WTC11 (cell line): ENCODE data around the gene IVD. TPM values are rescaled to one million over a fixed set of nuclear protein-coding genes. Genes with fewer than 3 reads are reported as not detected.

ENCODE experiments used
- ATAC-seq: fragments of 200-7000 bp; cut with Tn5 transposase; 2 replicates; pipeline ENCODE4 v1.10.0; 2021; ENCODE audit warnings: mild to moderate bottlenecking, moderate library complexity
- CTCF ChIA-PET: fragments of 300-600 bp; sonication (Branson Sonifier 250); formaldehyde crosslinking; loops from one replicate; lab custom pipeline; 2021; ENCODE audit warnings: antibody characterized with exemption; lab: Charles Lee
- POLR2A ChIA-PET: fragments of 350-600 bp; sonication (Branson Sonifier 250); formaldehyde crosslinking; loops from one replicate; lab custom pipeline; 2021; ENCODE audit warnings: antibody characterized with exemption; lab: Charles Lee
- DNase-seq: peaks from one replicate; pipeline ENCODE4 v3.0.0; 2021; ENCODE audit warnings: low spot score
- H3K27ac Mint-ChIP-seq: 2 replicates; pipeline ENCODE4 v1.8.0; 2021; ENCODE audit warnings: mixed read lengths
- H3K27me3 Mint-ChIP-seq: 2 replicates; pipeline ENCODE4 v1.8.0; 2021; ENCODE audit warnings: low read depth, mild to moderate bottlenecking, moderate library complexity, mixed read lengths
- H3K36me3 Mint-ChIP-seq: 2 replicates; pipeline ENCODE4 v1.8.0; 2021; ENCODE audit warnings: mixed read lengths
- H3K4me1 Mint-ChIP-seq: 2 replicates; pipeline ENCODE4 v1.8.0; 2022; ENCODE audit warnings: mixed read lengths
- H3K4me3 Mint-ChIP-seq: 2 replicates; pipeline ENCODE4 v1.8.0; 2021; ENCODE audit warnings: mild to moderate bottlenecking, moderate library complexity, mixed read lengths
- H3K9me3 Mint-ChIP-seq: 2 replicates; pipeline ENCODE4 v1.8.0; 2021; ENCODE audit warnings: mixed read lengths
- AFF4 ChIP-seq: sonication (generic); formaldehyde crosslinking; IDR thresholded peaks from 2 replicates; pipeline ENCODE4 v1.8.1; 2023; ENCODE audit warnings: mild to moderate bottlenecking, missing genetic modification reagents, borderline replicate concordance
- CDX4 ChIP-seq: fragments of 250-450 bp; sonication (Bioruptor Pico); IDR thresholded peaks from 2 replicates; pipeline ENCODE4 v1.9.0; 2021; ENCODE audit warnings: moderate library complexity, mild to moderate bottlenecking, inconsistent platforms, borderline replicate concordance
- E2F4 ChIP-seq: sonication (generic); formaldehyde crosslinking; IDR thresholded peaks from 2 replicates; pipeline ENCODE4 v1.8.1; 2022; ENCODE audit warnings: low read depth, mild to moderate bottlenecking, moderate library complexity, missing genetic modification reagents, borderline replicate concordance
- FOXJ3 ChIP-seq: sonication (generic); formaldehyde crosslinking; IDR thresholded peaks from 2 replicates; pipeline ENCODE4 v1.9.0; 2021; ENCODE audit warnings: missing genetic modification reagents, mild to moderate bottlenecking, borderline replicate concordance
- FOXP1 ChIP-seq: sonication (generic); formaldehyde crosslinking; IDR thresholded peaks from 2 replicates; pipeline ENCODE4 v1.8.0; 2022; ENCODE audit warnings: missing genetic modification reagents, mild to moderate bottlenecking, moderate library complexity, borderline replicate concordance
- NFYB ChIP-seq: sonication (generic); formaldehyde crosslinking; conservative IDR thresholded peaks from 2 replicates; pipeline ENCODE4 v1.8.0; 2022; ENCODE audit warnings: low read depth, missing genetic modification reagents
- PREB ChIP-seq: sonication (generic); formaldehyde crosslinking; IDR thresholded peaks from 2 replicates; pipeline ENCODE4 v1.8.1; 2022; ENCODE audit warnings: mild to moderate bottlenecking, missing genetic modification reagents, moderate library complexity, borderline replicate concordance
- TEAD1 ChIP-seq: sonication (generic); formaldehyde crosslinking; IDR thresholded peaks from 2 replicates; pipeline ENCODE4 v1.8.0; 2022; ENCODE audit warnings: mild to moderate bottlenecking, missing genetic modification reagents
- ZBTB21 ChIP-seq: sonication (generic); formaldehyde crosslinking; IDR thresholded peaks from 2 replicates; pipeline ENCODE4 v1.8.1; 2023; ENCODE audit warnings: mild to moderate bottlenecking, missing genetic modification reagents, borderline replicate concordance
- ZBTB43 ChIP-seq: sonication (generic); formaldehyde crosslinking; IDR thresholded peaks from 2 replicates; pipeline ENCODE4 v1.8.1; 2023; ENCODE audit warnings: mild to moderate bottlenecking, missing genetic modification reagents
- ZNF219 ChIP-seq: sonication (generic); formaldehyde crosslinking; IDR thresholded peaks from 2 replicates; pipeline ENCODE4 v1.8.0; 2023; ENCODE audit warnings: missing genetic modification reagents, mild to moderate bottlenecking, borderline replicate concordance
- ZNF263 ChIP-seq: sonication (generic); formaldehyde crosslinking; IDR thresholded peaks from 2 replicates; pipeline ENCODE4 v1.8.1; 2022; ENCODE audit warnings: low read depth, mild to moderate bottlenecking, moderate library complexity, missing genetic modification reagents
- ZNF416 ChIP-seq: fragments of 250-450 bp; sonication (Bioruptor Pico); IDR thresholded peaks from 2 replicates; pipeline ENCODE4 v1.9.0; 2021; ENCODE audit warnings: mild to moderate bottlenecking, inconsistent platforms
- ZNF423 ChIP-seq: fragments of 250-450 bp; sonication (Bioruptor Pico); IDR thresholded peaks from 2 replicates; pipeline ENCODE4 v2.1.2; 2022; ENCODE audit warnings: mild to moderate bottlenecking, moderate library complexity
- ZNF532 ChIP-seq: fragments of 250-450 bp; sonication (Bioruptor Pico); IDR thresholded peaks from 2 replicates; pipeline ENCODE4 v1.9.0; 2021; ENCODE audit warnings: mild to moderate bottlenecking, borderline replicate concordance
- ZSCAN18 ChIP-seq: fragments of 250-450 bp; sonication (Bioruptor Pico); IDR thresholded peaks from 2 replicates; pipeline ENCODE4 v2.1.2; 2022; ENCODE audit warnings: mild to moderate bottlenecking, moderate library complexity
- total RNA-seq: library from RNA; stranded (reverse); gene quantifications from 3 replicates; pipeline ENCODE4 v1.2.3, GENCODE V29; 2021

The IVD gene
- total RNA-seq, 1 experiment from 2014 or later: 96.1 TPM

- TF ChIP-seq ZSCAN18 (CRISPR knock-in tag): no peak
- no peak for TF ChIP-seq FOXJ3 (CRISPR knock-in tag)
- no peak for TF ChIP-seq E2F4 (CRISPR knock-in tag)
- TF ChIP-seq ZNF416 (CRISPR knock-in tag): no peak
- TF ChIP-seq CDX4 (CRISPR knock-in tag): no peak
Observed at GRCh38 chr15:40466426-40467260, 61.0 kb downstream of the IVD start (continued).

- CTCF ChIA-PET: no interaction called here
- TF ChIP-seq ZBTB21 (CRISPR knock-in tag) (no peak), NFYB (CRISPR knock-in tag) (no peak), ZNF423 (CRISPR knock-in tag) (no peak)
- TF ChIP-seq, all 79 proteins: peak for 0
- Mint-ChIP-seq H3K4me1 (peaks cover 15% of the 10 kb centered on the region), H3K4me3 (no peak overlapping the region), H3K27ac (no peak overlapping the region), H3K27me3 (0 out of 2 replicates have a peak, but pooled peaks cover 6% of the 10 kb centered on the region), H3K36me3 (peaks cover 34% of the 10 kb centered on the region), H3K9me3 (no peaks in the 10 kb centered on the region)
- ATAC-seq (no peak), DNase-seq (no peak)
- POLR2A ChIA-PET: no interaction called here
Observed at GRCh38 chr15:40467261-40467615, 61.6 kb downstream of the IVD start.

- ATAC-seq (no peak), DNase-seq (no peak)
- CTCF ChIA-PET: interaction anchor here (0.7 to 1.1 kb wide), 4 partner anchors 9 to 117 kb away, joined by 3 read pairs; partner anchors contain the start of gene BAHD1
- Mint-ChIP-seq H3K4me3 (no peak overlapping the region), H3K27me3 (0 out of 2 replicates have a peak, but pooled peaks cover 6% of the 10 kb centered on the region), H3K27ac (no peak overlapping the region), H3K9me3 (no peaks in the 10 kb centered on the region), H3K4me1 (peaks cover 15% of the 10 kb centered on the region), H3K36me3 (peaks cover 24% of the 10 kb centered on the region)
- POLR2A ChIA-PET: interaction anchor here (2.4 kb wide), 1 partner anchor 29 kb away, joined by 8 read pairs; no protein-coding TSS in a partner anchor
- no peak for TF ChIP-seq AFF4 (CRISPR knock-in tag)
- TF ChIP-seq ZNF263 (CRISPR knock-in tag): no peak
- TF ChIP-seq FOXP1 (CRISPR knock-in tag): no peak
- no peak for TF ChIP-seq TEAD1 (CRISPR knock-in tag)
- no peak for TF ChIP-seq ZNF532 (CRISPR knock-in tag)
- no peak for TF ChIP-seq PREB (CRISPR knock-in tag)
- no peak for TF ChIP-seq ZBTB43 (CRISPR knock-in tag)
- TF ChIP-seq ZNF219 (CRISPR knock-in tag): no peak
- TF ChIP-seq ZNF416 (CRISPR knock-in tag): no peak
Observed at GRCh38 chr15:40468898-40469331, 63.3 kb downstream of the IVD start.
